Astrocyte of the spinal cord (primary cell): ENCODE results near the gene RNF208.

ENCODE experiments used
- DNase-seq: peaks from one replicate; pipeline ENCODE4 v3.0.0; 2011; ENCODE audit warnings: low read depth, low spot score
- H3K4me3 ChIP-seq: 2 replicates; pipeline ENCODE4 v1.5.1; 2011; ENCODE audit warnings: low read depth, mild to moderate bottlenecking, low read length, moderate library complexity
- in situ Hi-C: cut with HindIII; loops from 2 replicates; pipeline ENCODE4 v1.10.0; 2017; ENCODE audit warnings: low sequenced_read_pairs
- TF ChIP-seq, protein P1 (sequence below): IDR thresholded peaks from 2 replicates; pipeline ENCODE4 v1.5.1; 2012; ENCODE audit warnings: low read depth, mild to moderate bottlenecking, low read length, inconsistent platforms

Gene RNF208

DNA sequence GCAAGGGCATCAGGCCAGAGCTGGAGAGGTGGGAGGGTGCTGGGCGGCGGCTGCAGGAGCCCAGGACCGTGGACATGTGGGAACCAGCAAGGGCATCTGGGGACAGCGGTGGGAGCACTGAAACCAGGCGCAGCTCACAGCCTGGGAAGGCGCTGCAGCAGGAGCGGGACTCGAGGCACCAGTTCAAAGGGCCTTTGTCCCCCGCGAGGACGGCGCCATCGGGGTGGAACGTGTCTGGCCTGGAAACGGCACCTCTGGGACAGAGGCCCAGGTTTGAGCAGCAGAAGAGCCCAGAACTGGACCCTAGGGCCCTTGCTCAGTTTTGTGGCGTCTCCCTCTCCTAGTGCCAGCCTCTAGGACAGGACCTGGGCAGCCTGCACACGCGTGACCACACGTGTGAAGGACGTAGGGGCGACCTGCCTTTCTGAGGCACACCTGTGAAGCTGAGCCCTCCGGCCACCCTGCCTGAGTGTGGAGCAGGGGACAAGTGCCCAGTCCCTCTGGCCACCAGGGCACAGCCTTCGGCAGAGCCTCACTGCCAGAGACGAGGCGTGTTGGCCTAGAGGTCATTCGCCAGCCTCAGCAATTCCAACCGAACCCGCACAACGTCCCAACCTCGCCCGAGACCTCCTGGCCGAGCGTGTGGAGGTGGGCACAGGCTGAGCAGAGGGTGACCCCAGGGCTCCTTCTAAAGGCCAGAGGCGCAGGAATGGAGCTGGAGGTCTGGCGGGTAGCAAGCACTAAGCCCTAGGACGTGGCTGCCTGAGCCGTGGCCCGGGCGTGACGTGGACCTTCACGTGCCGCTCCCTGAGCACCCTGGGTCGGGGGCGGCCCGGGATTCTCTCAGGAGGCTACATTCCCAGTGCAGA, 48.0 kb downstream of the RNF208 start:
- TF ChIP-seq, protein P1, sequence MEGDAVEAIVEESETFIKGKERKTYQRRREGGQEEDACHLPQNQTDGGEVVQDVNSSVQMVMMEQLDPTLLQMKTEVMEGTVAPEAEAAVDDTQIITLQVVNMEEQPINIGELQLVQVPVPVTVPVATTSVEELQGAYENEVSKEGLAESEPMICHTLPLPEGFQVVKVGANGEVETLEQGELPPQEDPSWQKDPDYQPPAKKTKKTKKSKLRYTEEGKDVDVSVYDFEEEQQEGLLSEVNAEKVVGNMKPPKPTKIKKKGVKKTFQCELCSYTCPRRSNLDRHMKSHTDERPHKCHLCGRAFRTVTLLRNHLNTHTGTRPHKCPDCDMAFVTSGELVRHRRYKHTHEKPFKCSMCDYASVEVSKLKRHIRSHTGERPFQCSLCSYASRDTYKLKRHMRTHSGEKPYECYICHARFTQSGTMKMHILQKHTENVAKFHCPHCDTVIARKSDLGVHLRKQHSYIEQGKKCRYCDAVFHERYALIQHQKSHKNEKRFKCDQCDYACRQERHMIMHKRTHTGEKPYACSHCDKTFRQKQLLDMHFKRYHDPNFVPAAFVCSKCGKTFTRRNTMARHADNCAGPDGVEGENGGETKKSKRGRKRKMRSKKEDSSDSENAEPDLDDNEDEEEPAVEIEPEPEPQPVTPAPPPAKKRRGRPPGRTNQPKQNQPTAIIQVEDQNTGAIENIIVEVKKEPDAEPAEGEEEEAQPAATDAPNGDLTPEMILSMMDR = no peak
- in situ Hi-C loops = no loop called here
- H3K4me3 ChIP-seq = no peak overlapping the region
- no peak for DNase-seq

DNA sequence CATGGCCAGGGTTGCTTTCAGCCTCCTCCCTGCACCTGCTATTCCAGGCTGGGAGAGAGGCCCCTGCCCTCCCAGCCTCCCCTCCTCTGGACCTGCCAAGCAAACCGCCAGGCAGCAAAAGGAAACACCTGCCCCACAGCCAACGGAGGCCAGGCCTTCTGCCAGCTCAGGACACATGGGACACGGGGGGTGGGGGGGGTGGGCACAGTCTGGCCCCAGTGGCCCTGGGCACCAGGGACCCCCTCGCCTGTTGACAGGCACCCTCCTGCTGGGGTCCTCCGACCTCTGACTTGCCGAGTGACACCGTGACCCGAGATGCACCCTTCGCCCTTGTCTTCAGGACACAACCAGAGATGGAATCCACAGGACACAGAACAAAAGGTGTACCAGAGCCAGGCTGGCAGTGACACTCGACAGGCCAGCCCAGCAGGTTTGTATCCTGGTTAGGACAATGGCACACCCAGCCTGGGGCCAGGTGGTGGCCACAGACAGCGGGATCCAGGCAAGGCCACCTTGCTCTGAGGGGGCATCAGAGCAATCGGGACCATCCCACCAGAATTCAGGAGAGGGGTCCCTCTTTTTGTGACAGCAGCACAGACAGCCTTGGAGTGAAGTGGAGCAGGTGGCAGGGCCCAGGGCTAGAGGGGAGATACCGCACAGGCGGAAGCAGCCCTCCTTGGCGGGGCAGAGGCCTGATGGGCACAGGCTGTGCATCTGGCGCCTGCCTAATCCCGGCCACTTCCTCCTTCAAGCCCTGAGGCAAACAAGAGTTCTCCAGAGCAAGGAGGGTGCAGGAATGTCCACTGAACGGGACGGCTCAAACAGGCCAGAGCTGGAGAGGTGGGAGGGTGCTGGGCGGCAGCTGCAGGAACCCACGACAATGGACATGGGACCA, 48.9 kb downstream of the RNF208 start:
- in situ Hi-C loops = no loop called here
- DNase-seq = no peak
- TF ChIP-seq, protein P1 = no peak
- H3K4me3 ChIP-seq = no peak overlapping the region

GRCh38 chr9:137171149-137171900, 50.7 kb downstream of the RNF208 start:
- TF ChIP-seq, protein P1 = no peak
- in situ Hi-C loops = no loop called here
- H3K4me3 ChIP-seq = no peak overlapping the region
- no peak for DNase-seq

GRCh38 chr9:137170486-137171148, 51.4 kb downstream of the RNF208 start:
- in situ Hi-C loops = no loop called here

More at GRCh38 chr9:137170486-137171148, 51.4 kb downstream of the RNF208 start:
- H3K4me3 ChIP-seq = no peak overlapping the region
- no peak for DNase-seq
- TF ChIP-seq, protein P1 = no peak
